HG03565 (cell line): ENCODE measurements around the gene TLR5.

Experiments
- ATAC-seq: cut with Tn5 transposase; IDR thresholded peaks from one replicate; pipeline ENCODE4 v1.9.1; 2021; ENCODE audit warnings: mild to moderate bottlenecking, moderate library complexity; ENCODE audit not compliant: unreplicated experiment

Gene TLR5

GRCh38 chr1:223147873-223148272 is 4.8 kb upstream of the TLR5 start:
- ATAC-seq: no peak

DNA sequence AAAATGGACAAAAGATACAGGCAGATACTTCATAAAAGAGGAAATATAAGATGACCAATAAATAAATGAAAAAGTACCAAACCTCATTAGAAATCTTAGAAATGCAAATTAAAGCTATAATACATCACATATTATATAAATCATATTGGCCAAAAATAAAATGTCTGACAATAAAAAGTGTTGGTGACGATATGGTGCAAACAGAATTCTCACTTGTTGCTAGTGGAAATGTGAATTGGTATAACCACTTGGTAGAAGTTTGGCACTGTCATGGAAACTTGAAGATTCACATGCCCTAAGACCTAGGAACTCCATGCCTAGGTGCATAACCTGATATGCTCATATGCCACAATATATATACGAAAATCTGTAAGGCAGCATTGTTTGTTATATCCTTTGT is 4.4 kb upstream of the TLR5 start:
- no peak for ATAC-seq

GRCh38 chr1:223146745-223147144 is 3.7 kb upstream of the TLR5 start:
- no peak for ATAC-seq

- ATAC-seq: no peak
Observed at GRCh38 chr1:223144914-223145313, 1.9 kb upstream of the TLR5 start.

DNA sequence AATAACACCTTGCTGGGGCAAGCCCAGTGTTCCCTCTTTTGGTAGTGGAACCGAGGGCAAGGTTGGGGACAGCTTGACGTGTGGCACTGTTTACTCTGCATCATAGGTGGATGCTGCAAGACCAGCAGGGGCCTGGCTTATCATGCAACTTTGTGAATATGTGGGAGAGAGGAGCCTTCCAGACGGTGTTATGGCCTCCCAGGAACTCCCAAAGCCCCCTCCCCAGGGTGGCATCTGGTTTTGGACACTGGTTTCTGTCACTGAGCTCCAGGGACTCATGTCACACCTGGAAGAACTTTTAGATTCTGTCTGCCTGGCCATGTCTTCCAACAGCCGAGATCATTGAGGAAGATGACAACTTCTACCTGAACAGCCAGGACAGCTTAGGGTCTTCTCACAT is 1.4 kb upstream of the TLR5 start:
- no peak for ATAC-seq

DNA sequence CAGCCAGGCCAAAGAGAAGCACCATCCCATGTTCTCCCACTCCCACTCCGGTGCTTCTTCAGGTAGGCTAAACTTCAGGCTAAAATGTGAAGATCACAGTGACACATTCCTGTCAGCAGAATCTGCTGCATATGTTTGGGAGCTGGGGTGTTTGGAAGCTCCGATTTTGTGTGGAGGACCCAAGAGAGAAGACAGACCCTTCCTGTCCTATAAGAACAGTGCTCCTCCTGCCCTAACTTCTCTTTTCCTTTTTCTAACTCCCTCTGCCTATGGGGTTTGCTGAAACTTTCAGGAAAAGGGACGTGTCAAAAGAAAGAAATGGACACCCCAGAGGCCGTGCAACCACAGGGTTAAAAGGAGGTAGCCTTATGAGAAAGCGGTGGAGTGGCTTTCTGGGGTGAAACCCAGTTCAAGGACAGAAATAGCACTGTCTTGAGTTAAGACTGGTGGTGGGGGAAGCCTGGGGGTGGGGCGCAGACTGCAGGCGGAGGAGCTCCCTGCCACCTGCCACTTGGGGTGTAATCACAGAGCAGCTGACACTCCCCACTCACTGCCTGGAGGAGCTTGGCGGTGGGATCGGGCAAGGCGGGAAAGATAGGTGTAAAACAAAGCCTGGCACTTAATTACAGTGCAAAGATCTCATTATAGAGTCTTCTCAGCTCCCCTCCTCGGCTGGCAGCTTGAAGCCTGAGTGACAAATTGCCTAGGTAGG is 645 bp upstream of the TLR5 start:
- ATAC-seq: peak; percentile 60

- no peak for ATAC-seq
Observed at GRCh38 chr1:223142269-223142668, 779 bp downstream of the TLR5 start.

- ATAC-seq: no peak
Observed at GRCh38 chr1:223140611-223141405, 2.2 kb downstream of the TLR5 start.

DNA sequence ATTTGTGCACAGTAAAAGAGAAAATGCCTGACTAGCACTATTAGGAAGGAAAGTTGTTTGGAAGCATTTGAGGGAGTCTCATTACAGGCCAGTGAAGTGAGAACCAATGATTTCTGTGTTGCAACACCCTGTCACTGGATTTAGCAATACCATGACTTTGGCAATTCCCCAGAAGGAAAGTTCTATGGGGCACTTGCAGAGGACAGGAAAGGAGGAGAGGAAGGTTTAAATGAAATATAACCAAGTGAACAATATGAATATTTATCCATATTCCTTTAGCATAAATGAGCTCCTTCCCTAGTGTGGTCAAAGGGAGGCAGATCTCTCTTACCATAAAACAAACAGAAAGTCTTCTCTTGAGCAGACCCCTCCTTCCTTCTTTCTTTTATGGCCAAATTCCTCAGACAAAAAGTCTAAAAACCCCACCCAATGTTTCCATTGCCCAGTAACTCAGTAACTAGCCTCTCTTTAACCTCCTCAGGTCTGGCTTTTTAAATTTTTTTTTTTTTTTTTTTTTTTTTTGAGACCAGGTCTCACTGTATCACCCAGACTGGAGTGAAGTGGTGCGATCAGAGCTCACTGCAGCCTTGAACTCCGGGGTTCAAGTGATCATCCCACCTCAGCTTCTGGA is 5.5 kb downstream of the TLR5 start:
- no peak for ATAC-seq

DNA sequence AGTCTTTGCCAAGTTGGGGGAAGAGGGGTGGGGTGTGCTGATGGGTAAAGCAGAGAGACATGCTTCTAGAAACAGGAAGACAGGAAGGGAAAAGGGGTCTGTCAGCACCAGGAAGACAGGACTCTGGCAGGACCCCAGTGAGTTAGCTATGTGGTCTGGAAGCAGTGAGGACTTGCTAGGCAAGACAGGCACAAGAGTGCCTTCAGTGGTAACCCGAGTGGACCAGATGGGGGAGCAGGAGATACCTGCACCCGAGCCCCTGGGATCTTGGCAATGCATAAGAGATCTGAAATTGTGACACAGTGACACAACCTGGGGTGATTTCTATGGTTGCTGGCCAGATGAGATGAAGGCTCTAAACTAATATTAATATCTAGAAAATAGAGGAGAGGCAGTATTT is 7.0 kb downstream of the TLR5 start:
- ATAC-seq: no peak

DNA sequence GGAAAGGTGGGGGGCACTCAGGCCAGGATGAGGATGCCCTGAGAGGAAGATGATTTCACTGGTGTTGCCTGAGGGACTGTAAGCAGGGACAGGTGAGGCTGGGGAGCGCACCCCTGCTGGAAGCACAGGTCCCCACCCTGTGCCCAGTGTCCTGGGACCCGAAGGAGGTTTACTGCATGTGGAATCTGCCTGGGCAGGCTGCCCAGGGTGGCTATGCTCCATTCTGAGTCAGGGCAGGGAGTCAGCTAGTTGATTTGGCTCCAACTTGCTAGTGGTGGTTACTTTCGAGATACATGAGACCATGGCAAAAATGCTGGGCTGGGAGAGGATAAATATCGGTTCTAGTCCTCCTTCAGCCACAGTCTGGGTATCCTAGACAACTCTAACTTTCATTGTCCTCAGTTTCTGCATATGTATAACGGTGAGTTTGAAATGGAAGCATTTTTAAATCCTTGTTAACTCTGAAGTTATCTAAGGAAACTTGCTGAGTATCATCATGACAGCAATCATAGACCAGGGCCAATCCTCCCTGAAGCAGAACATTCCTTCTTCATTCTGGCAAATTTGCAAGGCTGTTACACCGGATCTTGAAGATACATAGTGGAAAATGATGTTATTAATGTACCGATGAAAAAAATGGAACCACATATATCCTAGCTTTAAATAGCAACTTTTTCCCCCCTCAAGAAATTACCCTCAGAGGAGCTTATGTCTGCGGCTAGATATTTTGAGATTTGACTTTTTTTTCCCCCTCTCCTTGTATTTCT is 7.7 kb downstream of the TLR5 start:
- ATAC-seq: no peak

DNA sequence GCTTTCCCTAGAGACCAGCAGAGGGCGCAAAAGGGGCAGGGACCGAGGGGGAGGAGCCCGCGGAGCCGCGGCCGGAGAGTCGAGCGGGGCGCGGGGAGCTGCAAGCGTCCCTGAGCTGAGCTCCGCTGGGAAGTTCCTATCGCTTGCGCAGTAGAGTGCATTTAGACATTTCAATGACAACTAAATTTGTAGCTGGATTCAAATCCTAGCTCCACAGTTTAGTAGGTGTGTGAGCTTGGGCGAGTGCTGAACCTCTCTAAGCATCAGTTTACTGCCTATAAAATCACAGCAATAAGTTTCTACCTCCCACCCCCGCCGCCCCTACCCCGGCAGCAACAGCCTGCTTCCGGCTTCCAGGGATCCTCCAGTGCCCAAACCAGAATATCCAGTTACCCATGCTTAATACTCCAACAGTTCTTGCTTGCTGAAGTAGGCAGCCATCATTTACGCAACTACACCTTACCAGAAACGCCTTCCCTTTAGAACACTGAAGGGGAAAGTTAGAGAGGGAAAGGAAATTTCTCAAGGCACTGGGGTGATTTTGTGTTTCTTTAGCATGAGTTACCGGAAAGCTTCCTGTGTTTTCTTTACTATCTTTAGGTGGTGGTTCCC is 9.1 kb downstream of the TLR5 start:
- peak; percentile 60 for ATAC-seq

DNA sequence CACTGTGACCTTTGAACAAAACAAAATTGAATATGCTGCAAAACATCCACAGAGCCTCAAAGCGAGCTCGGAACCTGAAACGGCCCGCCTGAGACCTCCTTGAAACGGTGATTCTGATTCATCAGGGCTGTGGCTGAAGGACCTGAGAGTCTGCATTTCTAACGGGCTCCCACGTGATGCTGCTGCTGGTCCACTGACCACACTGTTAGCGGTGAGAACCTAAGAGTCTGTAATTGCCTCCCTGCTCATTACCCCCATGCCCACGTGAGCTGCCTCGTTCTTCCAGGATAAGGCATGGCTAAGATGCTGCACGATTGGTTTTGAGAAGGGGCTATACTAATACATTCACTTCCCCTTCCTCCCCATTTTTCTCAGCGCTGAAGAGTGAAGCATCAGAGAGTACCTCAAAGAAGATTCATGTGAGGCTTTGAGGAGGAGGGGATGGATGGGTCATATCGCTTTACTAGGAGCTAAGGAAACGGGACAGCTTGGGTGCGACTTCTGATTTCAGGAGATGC is 9.7 kb downstream of the TLR5 start:
- ATAC-seq: no peak

- ATAC-seq: peak; percentile 47
Observed at GRCh38 chr1:223129229-223129901, 13.7 kb downstream of the TLR5 start.

- ATAC-seq: no peak
Observed at GRCh38 chr1:223126741-223127140, 16.3 kb downstream of the TLR5 start.

GRCh38 chr1:223125766-223126165 is 17.3 kb downstream of the TLR5 start:
- ATAC-seq: no peak

DNA sequence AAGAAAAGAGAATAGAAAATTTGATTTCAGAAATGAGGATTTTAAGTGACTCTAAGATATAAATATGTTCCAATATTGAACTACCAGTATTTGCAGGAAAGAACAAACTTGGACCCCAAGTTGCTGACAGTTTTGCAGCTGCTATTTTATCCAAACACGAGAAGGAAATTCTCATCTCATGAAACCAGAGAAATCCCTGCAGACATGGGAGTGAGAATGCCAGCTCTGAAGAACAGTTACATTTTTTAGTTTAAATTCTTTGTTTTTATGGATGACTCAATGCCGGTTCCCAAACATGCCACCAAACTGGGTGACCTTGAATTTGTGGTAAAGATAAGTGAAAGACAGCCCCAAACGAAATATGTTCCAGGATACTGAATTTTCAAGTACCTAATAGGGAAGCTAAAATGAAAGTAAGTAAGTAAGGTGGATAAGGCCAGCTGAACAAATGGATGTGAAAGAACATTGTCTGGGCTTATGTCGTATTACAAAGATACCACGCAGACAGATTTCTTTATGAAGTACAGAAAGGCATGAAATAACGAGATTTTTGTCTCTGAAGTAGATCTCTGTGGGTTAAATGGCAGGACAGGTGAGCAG is 19.9 kb downstream of the TLR5 start:
- no peak for ATAC-seq

DNA sequence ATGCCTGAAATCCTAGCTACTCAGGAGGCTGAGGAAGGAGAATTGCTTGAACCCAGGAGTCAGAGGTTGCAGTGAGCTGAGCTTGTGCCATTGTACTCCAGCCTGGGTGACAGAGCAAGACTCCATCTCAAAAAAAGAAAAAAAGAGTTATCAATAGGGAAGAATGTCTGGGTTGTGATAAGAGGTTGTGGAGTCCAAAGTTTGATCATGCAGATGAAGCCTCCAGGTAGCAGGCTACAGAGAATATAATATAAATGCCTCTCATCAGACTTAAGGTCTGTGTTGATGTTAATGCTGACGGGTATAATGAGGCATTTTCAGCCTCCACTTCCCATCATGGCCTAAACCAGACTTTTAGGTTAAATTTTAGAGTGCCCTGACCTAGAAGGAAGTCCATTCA is 24.6 kb downstream of the TLR5 start:
- no peak for ATAC-seq

GRCh38 chr1:223116950-223117349 is 26.1 kb downstream of the TLR5 start:
- ATAC-seq: no peak

DNA sequence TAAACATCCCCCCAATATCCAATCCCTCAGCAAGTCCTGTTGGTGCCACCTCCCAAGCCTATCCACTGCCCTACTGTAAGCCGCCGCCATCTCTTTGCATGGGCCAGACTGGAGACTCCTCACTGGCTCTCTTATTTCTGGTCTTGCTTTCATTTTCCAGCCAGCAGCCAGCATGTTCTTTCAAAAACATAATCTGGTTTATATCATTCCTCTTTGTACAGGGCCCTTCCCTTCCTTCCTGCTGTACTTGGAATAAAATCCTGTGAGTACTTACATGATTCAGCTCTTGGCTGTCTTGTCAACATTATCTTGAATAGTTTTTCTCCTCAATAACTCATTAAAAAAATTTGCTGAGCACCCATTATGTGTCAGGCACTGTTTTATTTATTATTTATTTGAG is 28.2 kb downstream of the TLR5 start:
- ATAC-seq: no peak
